SK-N-SH (cell line): Measurements from ENCODE around the gene SETBP1. TPM values are rescaled to one million over a fixed set of nuclear protein-coding genes. Genes with fewer than 3 reads are reported as not detected.

ENCODE experiments used
- CTCF ChIA-PET: fragments of 300-600, 350-600 bp; formaldehyde crosslinking; extraction: SDS; loops from one replicate; lab custom pipeline; 2021; lab: Yijun Ruan, JAX
- POLR2A ChIA-PET: fragments of 350-600 bp; sonication (Branson Sonifier 250); formaldehyde crosslinking; extraction: SDS; loops from one replicate; lab custom pipeline; 2020; ENCODE audit warnings: antibody characterized with exemption, inconsistent platforms; lab: Yijun Ruan, JAX
- DNase-seq: peaks from one replicate; pipeline ENCODE4 v3.0.0; 2012
- H2AFZ ChIP-seq: fragments of 200-600 bp; sonication (generic); 2 replicates; pipeline ENCODE4 v1.8.1; 2016; ENCODE audit warnings: antibody characterized with exemption, mild to moderate bottlenecking, low read depth
- H3F3A ChIP-seq: fragments of 200-600 bp; sonication (generic); replicated peaks from 2 replicates; pipeline ENCODE3; 2016; ENCODE audit warnings: antibody characterized with exemption, mild to moderate bottlenecking; ENCODE audit not compliant: insufficient read depth
- H3K27ac ChIP-seq, 2 experiments: fragments of 200-500 bp in 1 of 2; fragments of 200-600 bp in 1 of 2; sonication (Bioruptor generic) in 1 of 2; sonication (generic), shearing (Covaris generic) in 1 of 2; 2 replicates each; pipeline versions ENCODE4 v1.5.1 to v1.6.1; 2014 to 2016; ENCODE audit warnings: low read depth in 2 of 2, inconsistent platforms in 1 of 2, low read length in 1 of 2, mild to moderate bottlenecking in 1 of 2, mixed read lengths in 1 of 2
- H3K27me3 ChIP-seq: fragments of 200-600 bp; sonication (generic), shearing (Covaris generic); 2 replicates; pipeline ENCODE4 v1.6.1; 2016; ENCODE audit warnings: mixed run types; ENCODE audit not compliant: insufficient read depth
- H3K36me3 ChIP-seq, 2 experiments: fragments of 200-500 bp in 1 of 2; fragments of 200-600 bp in 1 of 2; sonication (Bioruptor generic) in 1 of 2; sonication (generic) in 1 of 2; replicated peaks in 1 of 2; 2 replicates each; pipeline versions ENCODE3 to v1.5.1; 2014 to 2016; ENCODE audit warnings: low read length in 1 of 2, mild to moderate bottlenecking in 1 of 2; ENCODE audit not compliant: insufficient read depth in 2 of 2, control insufficient read depth in 1 of 2
- H3K4me1 ChIP-seq, 2 experiments: fragments of 200-500 bp in 1 of 2; fragments of 200-600 bp in 1 of 2; sonication (Bioruptor generic) in 1 of 2; sonication (generic), shearing (Covaris generic) in 1 of 2; 2 replicates each; pipeline versions ENCODE4 v1.5.1 to v1.6.1; 2014 to 2016; ENCODE audit warnings: low read depth in 1 of 2, low read length in 1 of 2, mixed run types in 1 of 2; ENCODE audit not compliant: insufficient read depth in 2 of 2, control insufficient read depth in 1 of 2
- H3K4me2 ChIP-seq: fragments of 200-600 bp; sonication (generic), shearing (Covaris generic); 2 replicates; pipeline ENCODE4 v1.6.1; 2017; ENCODE audit warnings: mixed run types
- H3K4me3 ChIP-seq, 2 experiments: fragments of 200-500 bp in 1 of 2; fragments of 200-600 bp in 1 of 2; sonication (Bioruptor generic) in 1 of 2; sonication (generic), shearing (Covaris generic) in 1 of 2; 2 replicates each; pipeline versions ENCODE4 v1.5.1 to v1.8.1; 2014 to 2016; ENCODE audit warnings: low read depth in 2 of 2, inconsistent platforms in 1 of 2, low read length in 1 of 2, mild to moderate bottlenecking in 1 of 2, mixed read lengths in 1 of 2, moderate library complexity in 1 of 2
- H3K79me2 ChIP-seq: fragments of 200-600 bp; sonication (generic); 2 replicates; pipeline ENCODE4 v1.8.1; 2017; ENCODE audit warnings: mild to moderate bottlenecking; ENCODE audit not compliant: insufficient read depth
- H3K9ac ChIP-seq: fragments of 200-600 bp; sonication (generic); 2 replicates; pipeline ENCODE4 v1.6.1; 2017; ENCODE audit warnings: mixed run types
- H3K9me2 ChIP-seq: fragments of 200-600 bp; sonication (generic); 2 replicates; pipeline ENCODE4 v1.6.1; 2017; ENCODE audit warnings: mixed run types
- H3K9me3 ChIP-seq: fragments of 200-600 bp; sonication (generic); 2 replicates; pipeline ENCODE4 v1.6.1; 2017; ENCODE audit warnings: mixed run types, mild to moderate bottlenecking, moderate library complexity
- H4K20me1 ChIP-seq: fragments of 200-600 bp; sonication (generic); 2 replicates; pipeline ENCODE4 v1.6.1; 2017; ENCODE audit warnings: mild to moderate bottlenecking, mixed run types; ENCODE audit not compliant: insufficient read depth
- CHD2 ChIP-seq: fragments of 150-350 bp; IDR thresholded peaks from 2 replicates; pipeline ENCODE4 v1.6.1; 2018; ENCODE audit warnings: low read length; ENCODE audit not compliant: partially characterized antibody
- ELF1 ChIP-seq: IDR thresholded peaks from 2 replicates; pipeline ENCODE4 v1.4.0; 2012
- EP300 ChIP-seq, 2 experiments: IDR thresholded peaks; 2 replicates each; pipeline versions ENCODE4 v1.4.0 to v1.6.1; 2012; ENCODE audit warnings: borderline replicate concordance in 1 of 2, low read depth in 1 of 2, low read length in 1 of 2
- GABPA ChIP-seq: IDR thresholded peaks from 2 replicates; pipeline ENCODE4 v1.4.0; 2012; ENCODE audit warnings: low read depth, mild to moderate bottlenecking
- GATA2 ChIP-seq: sonication (generic); formaldehyde crosslinking; IDR thresholded peaks from 2 replicates; pipeline ENCODE4 v1.5.0; 2020; ENCODE audit warnings: mild to moderate bottlenecking, missing genetic modification reagents
- IRF3 ChIP-seq: fragments of 150-350 bp; IDR thresholded peaks from 2 replicates; pipeline ENCODE4 v1.6.1; 2016; ENCODE audit warnings: mild to moderate bottlenecking, low read depth, low read length
- JUND ChIP-seq: IDR thresholded peaks from 2 replicates; pipeline ENCODE4 v1.4.0; 2012
- MAX ChIP-seq: IDR thresholded peaks from 2 replicates; pipeline ENCODE4 v1.4.0; 2012; ENCODE audit warnings: low read depth
- MEF2A ChIP-seq: IDR thresholded peaks from 2 replicates; pipeline ENCODE4 v1.4.0; 2012; ENCODE audit warnings: low read depth, borderline replicate concordance
- MXI1 ChIP-seq: IDR thresholded peaks from 2 replicates; pipeline ENCODE4 v1.6.1; 2012; ENCODE audit warnings: mild to moderate bottlenecking, low read depth, low read length, improper control_type of control experiment
- NFIC ChIP-seq: IDR thresholded peaks from 2 replicates; pipeline ENCODE4 v1.4.0; 2012; ENCODE audit warnings: borderline replicate concordance
- NRF1 ChIP-seq: IDR thresholded peaks from 2 replicates; pipeline ENCODE4 v1.6.1; 2012; ENCODE audit warnings: low read depth, mild to moderate bottlenecking, low read length
- POLR2AphosphoS5 ChIP-seq: IDR thresholded peaks from 2 replicates; pipeline ENCODE4 v1.6.1; 2012; ENCODE audit warnings: low read depth, low read length
- RAD21 ChIP-seq: IDR thresholded peaks from 2 replicates; pipeline ENCODE4 v1.6.1; 2012; ENCODE audit warnings: mild to moderate bottlenecking, low read length
- RCOR1 ChIP-seq: fragments of 150-350 bp; IDR thresholded peaks from 2 replicates; pipeline ENCODE4 v1.6.1; 2017; ENCODE audit warnings: antibody characterized with exemption, low read length
- REST ChIP-seq: IDR thresholded peaks from 2 replicates; pipeline ENCODE4 v1.6.1; 2012; ENCODE audit warnings: mild to moderate bottlenecking, low read depth, low read length, moderate library complexity
- RXRA ChIP-seq: IDR thresholded peaks from 2 replicates; pipeline ENCODE4 v1.4.0; 2012; ENCODE audit warnings: low read depth, mild to moderate bottlenecking, borderline replicate concordance
- SIN3A ChIP-seq: IDR thresholded peaks from 2 replicates; pipeline ENCODE4 v1.6.1; 2012; ENCODE audit warnings: low read depth, mild to moderate bottlenecking, low read length, moderate library complexity, borderline replicate concordance
- TAF1 ChIP-seq: IDR thresholded peaks from 2 replicates; pipeline ENCODE4 v1.6.1; 2012; ENCODE audit warnings: low read depth, mild to moderate bottlenecking, low read length, moderate library complexity, borderline replicate concordance
- TCF12 ChIP-seq: IDR thresholded peaks from 2 replicates; pipeline ENCODE4 v1.4.0; 2012
- TEAD4 ChIP-seq: IDR thresholded peaks from 2 replicates; pipeline ENCODE4 v1.4.0; 2012; ENCODE audit warnings: mild to moderate bottlenecking, borderline replicate concordance; ENCODE audit not compliant: insufficient read depth
- USF2 ChIP-seq: fragments of 150-350 bp; IDR thresholded peaks from 2 replicates; pipeline ENCODE4 v1.6.1; 2017; ENCODE audit warnings: antibody characterized with exemption, low read length, low read depth, borderline replicate concordance
- YY1 ChIP-seq: IDR thresholded peaks from 2 replicates; pipeline ENCODE4 v1.4.0; 2012; ENCODE audit warnings: low read depth, mild to moderate bottlenecking
- WGBS: methylation state at CpG from one replicate; pipeline ENCODE4 v1.1.6; 2017; ENCODE audit warnings: low lambda C conversion rate; 5-methylcytosine and 5-hydroxymethylcytosine counted together
- polyA plus RNA-seq, 3 experiments: library from polyadenylated mRNA; depleted of rRNA; stranded (reverse); fragments of >200 nt; gene quantifications; 2 replicates each; pipeline ENCODE4 v1.2.3, GENCODE V29; 2012

Gene SETBP1
- polyA plus RNA-seq, 1 of the 3 experiments (the other 2 are of a cell fraction): 3.0 TPM

DNA sequence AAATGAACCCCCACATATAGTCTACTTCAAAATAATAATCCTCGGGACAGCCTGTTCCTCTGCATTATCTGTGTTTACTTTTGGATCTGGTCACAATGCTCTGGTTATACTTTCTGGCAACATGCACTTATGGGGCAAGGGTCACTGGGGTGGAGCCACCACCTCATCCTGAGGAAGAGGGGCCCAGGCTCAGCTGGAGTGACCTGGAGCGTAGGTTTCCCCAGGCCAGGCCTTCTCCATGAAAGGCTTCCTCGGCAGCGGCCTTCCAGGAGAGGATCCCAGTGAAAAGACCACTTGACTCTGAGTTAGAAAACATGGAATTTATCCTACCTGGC lies 237.4 kb downstream of the SETBP1 start:
- 91% methylated on average over 4 of the region's 4 CpGs for WGBS
- Histone ChIP-seq H3K4me3 (no peak overlapping the region), H3F3A (peaks cover 4% of the 10 kb centered on the region), H3K9me3 (no peaks in the 10 kb centered on the region), H2AFZ (no peak overlapping the region), H3K27me3 (no peaks in the 10 kb centered on the region), H3K79me2 (no peaks in the 10 kb centered on the region), H3K9me2 (no peaks in the 10 kb centered on the region), H3K36me3 (no peaks in the 10 kb centered on the region), H3K9ac (no peak overlapping the region), H3K27ac (no peak overlapping the region), H3K4me1 (no peaks in the 10 kb centered on the region), H4K20me1 (no peaks in the 10 kb centered on the region), H3K4me2 (no peak overlapping the region)
- no peak for TF ChIP-seq MXI1
- no peak for TF ChIP-seq TCF12
- TF ChIP-seq POLR2AphosphoS5: no peak
- TF ChIP-seq GATA2 (CRISPR knock-in tag): no peak
- TF ChIP-seq ELF1: no peak
- no peak for TF ChIP-seq RAD21
- TF ChIP-seq GABPA: no peak
- TF ChIP-seq CHD2: no peak
- TF ChIP-seq TAF1: no peak
- no peak for TF ChIP-seq TEAD4
- TF ChIP-seq YY1: no peak
- TF ChIP-seq JUND: no peak
- no peak for TF ChIP-seq REST
- no peak for TF ChIP-seq EP300 (IDR thresholded peaks at IDR 0.05; ENCODE audit: borderline replicate concordance in 1 of 2, low read depth in 1 of 2, low read length in 1 of 2)
- TF ChIP-seq RXRA: no peak
- TF ChIP-seq NFIC: no peak
- POLR2A ChIA-PET: no interaction called here
- no peak for DNase-seq
- CTCF ChIA-PET: no interaction called here

GRCh38 chr18:44920441-44920840 lies 239.8 kb downstream of the SETBP1 start:
- no peak overlapping the region for H3K4me3 ChIP-seq
- no peaks in the 10 kb centered on the region for H3K36me3 ChIP-seq
- POLR2A ChIA-PET: no interaction called here
- H3F3A ChIP-seq: no peaks in the 10 kb centered on the region
- no peaks in the 10 kb centered on the region for H3K79me2 ChIP-seq
- no peak overlapping the region for H2AFZ ChIP-seq
- H3K9me3 ChIP-seq: no peaks in the 10 kb centered on the region
- no peak for DNase-seq
- H3K9ac ChIP-seq: no peak overlapping the region
- no peaks in the 10 kb centered on the region for H3K27me3 ChIP-seq
- no peak overlapping the region for H3K27ac ChIP-seq
- no peaks in the 10 kb centered on the region for H4K20me1 ChIP-seq
- H3K4me2 ChIP-seq: no peak overlapping the region
- CTCF ChIA-PET: no interaction called here
- WGBS: 91% methylated on average over 4 of the region's 4 CpGs
- no peaks in the 10 kb centered on the region for H3K9me2 ChIP-seq
- H3K4me1 ChIP-seq: no peaks in the 10 kb centered on the region
- TF ChIP-seq YY1 (no peak), CHD2 (no peak), IRF3 (no peak), MAX (no peak), MXI1 (no peak), NRF1 (no peak), MEF2A (no peak), SIN3A (no peak), ELF1 (no peak), RXRA (no peak), USF2 (no peak), RCOR1 (no peak)
